Activated effector memory CD4-positive, alpha-beta T cell treated with anti-CD3 and anti-CD28 coated beads, Interleukin-2, amount 50 U/mL, for 16 hours (primary cell): ENCODE measurements around the gene TRIM46.

ENCODE experiments used
- DNase-seq: peaks from one replicate; pipeline ENCODE4 v3.0.0-alpha.2; 2020

TRIM46 gene

GRCh38 chr1:155173478-155174323 lies at the start of gene TRIM46:
TRIM46 (plus strand) TSS chr1:155173849; CDS start chr1:155173967, 118 bp downstream.
- DNase-seq, result peak; percentile 89

GRCh38 chr1:155124503-155125463 lies 48.9 kb upstream of the TRIM46 start:
- DNase-seq, result no peak

GRCh38 chr1:155125511-155125945 lies 48.1 kb upstream of the TRIM46 start:
- no peak for DNase-seq

GRCh38 chr1:155125946-155126555 lies 47.6 kb upstream of the TRIM46 start:
- DNase-seq, result no peak

- peak; percentile 71 for DNase-seq
Measured at GRCh38 chr1:155126556-155127104, 47.0 kb upstream of the TRIM46 start.

GRCh38 chr1:155127105-155127966 lies 46.3 kb upstream of the TRIM46 start, which contains the start of gene EFNA1:
EFNA1 (plus strand) TSS chr1:155127876; CDS start chr1:155127978, 102 bp downstream.
- DNase-seq, result peak; percentile 78

GRCh38 chr1:155127967-155128754 lies 45.5 kb upstream of the TRIM46 start:
- DNase-seq, result no peak

GRCh38 chr1:155128755-155129473 lies 44.7 kb upstream of the TRIM46 start:
- DNase-seq, result no peak

- DNase-seq, result no peak
Measured at GRCh38 chr1:155130272-155131006, 43.2 kb upstream of the TRIM46 start.

- no peak for DNase-seq
Measured at GRCh38 chr1:155131285-155131684, 42.4 kb upstream of the TRIM46 start.

GRCh38 chr1:155131856-155132255 lies 41.8 kb upstream of the TRIM46 start:
- DNase-seq, result no peak

- DNase-seq, result no peak
Measured at GRCh38 chr1:155133799-155134281, 39.8 kb upstream of the TRIM46 start.

- DNase-seq, result no peak
Measured at GRCh38 chr1:155134322-155134721, 39.3 kb upstream of the TRIM46 start.

GRCh38 chr1:155134880-155135414 lies 38.7 kb upstream of the TRIM46 start:
- peak; percentile 91 for DNase-seq

- DNase-seq, result peak; percentile 97
Measured at GRCh38 chr1:155135415-155136028, 38.1 kb upstream of the TRIM46 start, which contains the start of gene SLC50A1. SLC50A1 (plus strand) TSS chr1:155135852; CDS start chr1:155135912, 60 bp downstream.

GRCh38 chr1:155136748-155137147 lies 36.9 kb upstream of the TRIM46 start:
- DNase-seq, result no peak

GRCh38 chr1:155137154-155137949 lies 36.3 kb upstream of the TRIM46 start:
- DNase-seq, result no peak
